OCI-LY1 (cell line): ENCODE data around the gene QPCT.

Source experiments
- CTCF ChIP-seq: fragments of 200-600 bp; sonication (generic), shearing (Covaris generic); IDR thresholded peaks from 2 replicates; pipeline ENCODE4 v1.5.1; 2017; ENCODE audit warnings: mild to moderate bottlenecking, antibody characterized with exemption, low read length, moderate library complexity, mixed read lengths
- EZH2 ChIP-seq: fragments of 200-600 bp; sonication (generic), shearing (Covaris generic); IDR thresholded peaks from 2 replicates; pipeline ENCODE4 v1.8.0; 2017; ENCODE audit warnings: borderline replicate concordance, mixed run types, mild to moderate bottlenecking, antibody characterized with exemption, low read length, moderate library complexity, mixed read lengths

GRCh38 chr2:37316181-37316580 lies 28.2 kb upstream of the QPCT start:
- TF ChIP-seq CTCF (no peak), EZH2 (no peak)
